HCT116 (cell line): ENCODE data around the gene PSENEN. TPM values are rescaled to one million over a fixed set of nuclear protein-coding genes. Genes with fewer than 3 reads are reported as not detected.

Experiments used
- ATAC-seq: fragments of 200-7000 bp; cut with Tn5 transposase; 2 replicates; pipeline ENCODE4 v1.9.1; 2020; ENCODE audit warnings: mild to moderate bottlenecking, moderate library complexity
- BruUV-seq: library from RNA; stranded (reverse); fragments of 400-500 nt; replicated peaks from 2 replicates; lab custom pipeline; 2021; lab: Mats Ljungman, UMichigan
- CTCF ChIA-PET: fragments of 300-600 bp; sonication (Branson Sonifier 250); formaldehyde crosslinking; loops from one replicate; lab custom pipeline; 2021; ENCODE audit warnings: antibody characterized with exemption; lab: Charles Lee
- POLR2A ChIA-PET: fragments of 300-600, 350-600 bp; sonication (Branson Sonifier 250); formaldehyde crosslinking; loops from one replicate; lab custom pipeline; 2021; ENCODE audit warnings: antibody characterized with exemption; lab: Charles Lee
- RAD21 ChIA-PET, 2 experiments: fragments of 300-600 bp; sonication (Branson Sonifier 250); formaldehyde crosslinking; loops; one replicate each; lab custom pipeline; 2023; ENCODE audit warnings: low total read pairs in 2 of 2; ENCODE audit not compliant: uncharacterized antibody in 2 of 2, unreplicated experiment in 2 of 2, low non-redundant PET in 1 of 2; lab: Charles Lee
- DNase-seq: peaks from one replicate; pipeline ENCODE4 v3.0.0-alpha.2; 2010; ENCODE audit warnings: low read depth, low spot score
- H2AFZ ChIP-seq: fragments of 200-600 bp; shearing (Covaris generic), sonication (generic); 2 replicates; pipeline ENCODE4 v1.6.1; 2017; ENCODE audit warnings: low read depth, mixed run types, mixed read lengths, antibody characterized with exemption, low read length; ENCODE audit not compliant: poor library complexity, severe bottlenecking
- H3K27ac ChIP-seq: 2 replicates; pipeline ENCODE4 v1.5.1; 2012; ENCODE audit warnings: low read depth, low read length
- H3K27me3 ChIP-seq: fragments of 200-600 bp; sonication (generic); 2 replicates; pipeline ENCODE4 v1.6.1; 2016; ENCODE audit warnings: mixed run types, low read length, mixed read lengths; ENCODE audit not compliant: insufficient read depth
- H3K36me3 ChIP-seq, 2 experiments: fragments of 200-500 bp in 1 of 2; fragments of 200-600 bp in 1 of 2; sonication (Bioruptor generic) in 1 of 2; sonication (generic) in 1 of 2; 2 replicates each; pipeline versions ENCODE4 v1.5.1 to v1.6.1; 2014 to 2016; ENCODE audit warnings: low read length in 2 of 2, inconsistent platforms in 1 of 2, mixed read lengths in 1 of 2, mixed run types in 1 of 2; ENCODE audit not compliant: insufficient read depth in 2 of 2, control insufficient read depth in 1 of 2
- H3K4me1 ChIP-seq, 2 experiments: fragments of 200-600 bp in 1 of 2; sonication (generic) in 1 of 2; 2 replicates each; pipeline versions ENCODE4 v1.5.1 to v1.6.1; 2012 to 2017; ENCODE audit warnings: low read length in 2 of 2, inconsistent platforms in 1 of 2, mild to moderate bottlenecking in 1 of 2, mixed read lengths in 1 of 2, mixed run types in 1 of 2, moderate library complexity in 1 of 2; ENCODE audit not compliant: insufficient read depth in 2 of 2, control insufficient read depth in 1 of 2
- H3K4me2 ChIP-seq: fragments of 200-600 bp; sonication (generic); 2 replicates; pipeline ENCODE4 v1.6.1; 2017; ENCODE audit warnings: mixed run types, low read length, mixed read lengths
- H3K4me3 ChIP-seq, 2 experiments: fragments of 200-600 bp in 1 of 2; sonication (generic) in 1 of 2; replicated peaks in 1 of 2; 2 replicates each; pipeline ENCODE4 v1.5.1; 2011 to 2016; ENCODE audit warnings: low read length in 2 of 2, control low read depth in 1 of 2, low read depth in 1 of 2, mild to moderate bottlenecking in 1 of 2, mixed read lengths in 1 of 2, mixed run types in 1 of 2
- H3K79me2 ChIP-seq: fragments of 200-600 bp; sonication (generic); 2 replicates; pipeline ENCODE4 v1.6.1; 2017; ENCODE audit warnings: mild to moderate bottlenecking, mixed run types, low read length, moderate library complexity, mixed read lengths; ENCODE audit not compliant: insufficient read depth
- H3K9ac ChIP-seq: fragments of 200-600 bp; sonication (generic); 2 replicates; pipeline ENCODE4 v1.6.1; 2016; ENCODE audit warnings: low read length, mixed read lengths
- H3K9me2 ChIP-seq: fragments of 200-600 bp; sonication (generic), shearing (Covaris generic); 2 replicates; pipeline ENCODE4 v1.6.1; 2017; ENCODE audit warnings: mixed run types, mild to moderate bottlenecking, moderate library complexity; ENCODE audit not compliant: insufficient read depth
- H3K9me3 ChIP-seq, 2 experiments: fragments of 200-500 bp in 1 of 2; fragments of 200-600 bp in 1 of 2; sonication (Bioruptor generic) in 1 of 2; sonication (generic) in 1 of 2; 2 replicates each; pipeline ENCODE4 v1.6.1; 2014 to 2017; ENCODE audit warnings: low read length in 2 of 2, mixed read lengths in 2 of 2, inconsistent platforms in 1 of 2, low read depth in 1 of 2, mild to moderate bottlenecking in 1 of 2, mixed run types in 1 of 2, moderate library complexity in 1 of 2; ENCODE audit not compliant: control insufficient read depth in 1 of 2, insufficient read depth in 1 of 2
- H4K20me1 ChIP-seq: fragments of 200-600 bp; sonication (generic), shearing (Covaris generic); 2 replicates; pipeline ENCODE4 v1.6.1; 2017; ENCODE audit warnings: mixed run types, mild to moderate bottlenecking, moderate library complexity; ENCODE audit not compliant: insufficient read depth
- POLR2A ChIP-seq: IDR thresholded peaks from 2 replicates; pipeline ENCODE4 v1.7.0; 2011; ENCODE audit warnings: borderline replicate concordance; ENCODE audit not compliant: insufficient read depth, insufficient read length; ENCODE audit errors: extremely low read depth
- POLR2AphosphoS5 ChIP-seq: IDR thresholded peaks from 2 replicates; pipeline ENCODE4 v1.6.1; 2011; ENCODE audit warnings: mild to moderate bottlenecking, low read depth, low read length, moderate library complexity
- SP1 ChIP-seq: IDR thresholded peaks from 2 replicates; pipeline ENCODE4 v1.6.1; 2012; ENCODE audit warnings: low read depth
- ZFX ChIP-seq: fragments of 450-650 bp; IDR thresholded peaks from 2 replicates; pipeline ENCODE4 v1.6.1; 2017
- intact Hi-C: fragments of 100-400 bp; cut with micrococcal nuclease; formaldehyde crosslinking; loops from 2 replicates; pipeline ENCODE4 v1.10.0; 2022
- total RNA-seq: library from RNA; stranded (reverse); gene quantifications from one replicate; pipeline ENCODE4 v1.2.1, GENCODE V29; 2021; ENCODE audit not compliant: unreplicated experiment
- TF ChIP-seq, protein P1 (sequence below), 3 experiments: fragments of 200-600 bp in 1 of 3; sonication (generic) in 1 of 3; IDR thresholded peaks in 2 of 3; conservative IDR thresholded peaks in 1 of 3; 2 replicates each; pipeline ENCODE4 v1.5.1; 2012 to 2017; ENCODE audit warnings: low read depth in 2 of 3, low read length in 2 of 3, antibody characterized with exemption in 1 of 3, borderline replicate concordance in 1 of 3, control low read depth in 1 of 3, mild to moderate bottlenecking in 1 of 3, mixed read lengths in 1 of 3, mixed run types in 1 of 3, moderate library complexity in 1 of 3; ENCODE audit not compliant: insufficient read depth in 1 of 3

Gene PSENEN
- total RNA-seq, 1 experiment from 2014 or later: 55.3 TPM

DNA sequence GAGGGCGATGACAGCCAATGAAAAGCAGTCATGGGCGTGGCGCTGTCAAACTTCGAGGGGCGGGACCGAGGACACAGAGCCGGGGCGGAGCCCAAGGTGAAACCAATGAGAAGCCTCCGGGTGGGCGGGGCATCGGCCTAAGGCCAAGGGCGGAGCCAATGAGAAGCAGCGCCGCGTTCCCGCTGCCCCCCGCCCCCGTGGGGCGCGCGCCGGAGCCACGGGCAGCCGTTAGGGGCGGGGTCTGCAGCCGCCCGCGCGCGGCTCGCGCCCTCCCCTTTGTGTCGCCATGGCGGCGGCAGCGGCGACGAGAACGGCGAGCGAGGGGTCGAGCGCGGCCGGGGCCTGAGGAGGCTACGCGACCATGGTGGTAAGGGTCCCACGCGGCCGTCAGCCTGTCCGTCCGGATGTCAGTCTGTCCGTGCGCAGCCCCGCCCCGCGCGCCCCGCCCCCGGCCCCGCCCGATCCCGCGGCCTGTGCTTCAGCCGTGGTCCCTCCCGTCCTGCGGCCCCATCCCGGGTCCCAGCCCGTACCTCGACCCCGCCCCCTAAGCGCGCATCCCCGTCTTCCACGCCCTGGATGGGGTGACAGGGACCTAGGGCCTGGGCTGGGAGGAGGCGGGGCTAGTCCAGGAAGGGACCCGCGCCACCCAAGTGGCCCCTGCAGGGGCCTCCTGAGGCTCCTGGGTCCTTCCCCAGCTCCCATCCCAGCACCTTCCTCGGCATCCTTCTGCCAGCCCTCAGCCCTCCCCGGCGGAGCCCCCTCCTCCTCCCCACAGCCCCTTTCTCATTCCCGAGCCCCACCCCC lies 30.0 kb downstream of the PSENEN start, which contains the start of gene ARHGAP33:
Gene ARHGAP33 (plus strand): TSS at position 267 of the 804 bp plus-strand sequence. CDS start 95 bp downstream, at position 362.
- Histone ChIP-seq H3K79me2 (0 out of 2 replicates have a peak, but pooled peaks cover 3% of the 10 kb centered on the region), H3K9me3 (no peaks in the 10 kb centered on the region), H2AFZ (peak within 1 kb of the TSS; percentile 17), H3K27me3 (no peaks in the 10 kb centered on the region), H3K4me3 (peak within 1 kb of the TSS; percentile 65 to 67), H3K9me2 (no peaks in the 10 kb centered on the region), H3K36me3 (no peaks in the 10 kb centered on the region), H3K27ac (no peak within 1 kb of the TSS; the same call in 1 of the 2 replicates), H3K4me1 (peaks cover 9 to 16% of the 10 kb centered on the region in 2 experiments; a peak in 3 of 4 replicates), H3K4me2 (peak within 1 kb of the TSS; percentile 77), H4K20me1 (no peaks in the 10 kb centered on the region), H3K9ac (peak within 1 kb of the TSS; percentile 51)
- TF ChIP-seq POLR2AphosphoS5: peak; percentile 44
- TF ChIP-seq ZFX: peak; percentile 33; the same call in 1 of the 2 replicates
- TF ChIP-seq, protein P1, sequence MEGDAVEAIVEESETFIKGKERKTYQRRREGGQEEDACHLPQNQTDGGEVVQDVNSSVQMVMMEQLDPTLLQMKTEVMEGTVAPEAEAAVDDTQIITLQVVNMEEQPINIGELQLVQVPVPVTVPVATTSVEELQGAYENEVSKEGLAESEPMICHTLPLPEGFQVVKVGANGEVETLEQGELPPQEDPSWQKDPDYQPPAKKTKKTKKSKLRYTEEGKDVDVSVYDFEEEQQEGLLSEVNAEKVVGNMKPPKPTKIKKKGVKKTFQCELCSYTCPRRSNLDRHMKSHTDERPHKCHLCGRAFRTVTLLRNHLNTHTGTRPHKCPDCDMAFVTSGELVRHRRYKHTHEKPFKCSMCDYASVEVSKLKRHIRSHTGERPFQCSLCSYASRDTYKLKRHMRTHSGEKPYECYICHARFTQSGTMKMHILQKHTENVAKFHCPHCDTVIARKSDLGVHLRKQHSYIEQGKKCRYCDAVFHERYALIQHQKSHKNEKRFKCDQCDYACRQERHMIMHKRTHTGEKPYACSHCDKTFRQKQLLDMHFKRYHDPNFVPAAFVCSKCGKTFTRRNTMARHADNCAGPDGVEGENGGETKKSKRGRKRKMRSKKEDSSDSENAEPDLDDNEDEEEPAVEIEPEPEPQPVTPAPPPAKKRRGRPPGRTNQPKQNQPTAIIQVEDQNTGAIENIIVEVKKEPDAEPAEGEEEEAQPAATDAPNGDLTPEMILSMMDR (IDR thresholded peaks at IDR 0.05 in 2 of 3, conservative IDR thresholded peaks at IDR 0.05 in 1 of 3; ENCODE audit: borderline replicate concordance in 1 of 3, insufficient read depth in 1 of 3, low read depth in 2 of 3, low read length in 2 of 3): no peak
- peak; percentile 73 for TF ChIP-seq SP1
- no peak for TF ChIP-seq POLR2A
- ATAC-seq (peak; percentile 95), DNase-seq (peak; percentile 95)
- intact Hi-C loops: no loop called here
- BruUV-seq: no TSS peak
- CTCF ChIA-PET: no interaction called here
- RAD21 ChIA-PET: no interaction called here
- POLR2A ChIA-PET: no interaction called here
